ENCODE measurements around the gene USP35.

DNA sequence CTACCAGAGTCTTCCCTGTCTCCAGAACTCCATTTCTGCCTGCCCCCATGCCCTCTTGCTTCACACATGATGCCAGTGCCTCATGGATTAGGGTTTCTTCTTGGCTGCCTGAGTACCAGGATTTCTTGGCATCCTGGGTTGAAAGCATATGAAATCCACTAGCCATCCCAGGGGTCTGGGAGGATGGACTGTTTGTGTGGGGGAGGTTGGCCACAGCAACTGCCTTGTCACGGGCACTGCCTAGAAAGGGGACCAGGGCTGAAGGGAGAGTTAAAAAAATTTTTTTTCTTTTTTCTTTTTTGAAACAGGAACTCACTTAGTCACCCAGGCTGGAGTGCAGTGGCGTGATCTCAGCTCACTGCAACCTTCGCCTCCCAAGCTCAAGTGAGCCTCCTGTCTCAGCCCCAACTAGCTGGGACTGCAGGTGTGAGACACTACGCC, 4.2 kb downstream of the USP35 start:
- TF ChIP-seq, protein P1, sequence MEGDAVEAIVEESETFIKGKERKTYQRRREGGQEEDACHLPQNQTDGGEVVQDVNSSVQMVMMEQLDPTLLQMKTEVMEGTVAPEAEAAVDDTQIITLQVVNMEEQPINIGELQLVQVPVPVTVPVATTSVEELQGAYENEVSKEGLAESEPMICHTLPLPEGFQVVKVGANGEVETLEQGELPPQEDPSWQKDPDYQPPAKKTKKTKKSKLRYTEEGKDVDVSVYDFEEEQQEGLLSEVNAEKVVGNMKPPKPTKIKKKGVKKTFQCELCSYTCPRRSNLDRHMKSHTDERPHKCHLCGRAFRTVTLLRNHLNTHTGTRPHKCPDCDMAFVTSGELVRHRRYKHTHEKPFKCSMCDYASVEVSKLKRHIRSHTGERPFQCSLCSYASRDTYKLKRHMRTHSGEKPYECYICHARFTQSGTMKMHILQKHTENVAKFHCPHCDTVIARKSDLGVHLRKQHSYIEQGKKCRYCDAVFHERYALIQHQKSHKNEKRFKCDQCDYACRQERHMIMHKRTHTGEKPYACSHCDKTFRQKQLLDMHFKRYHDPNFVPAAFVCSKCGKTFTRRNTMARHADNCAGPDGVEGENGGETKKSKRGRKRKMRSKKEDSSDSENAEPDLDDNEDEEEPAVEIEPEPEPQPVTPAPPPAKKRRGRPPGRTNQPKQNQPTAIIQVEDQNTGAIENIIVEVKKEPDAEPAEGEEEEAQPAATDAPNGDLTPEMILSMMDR (IDR thresholded peaks at IDR 0.05; ENCODE audit: poor library complexity): no peak
- no peak for TF ChIP-seq EZH2 (IDR thresholded peaks at IDR 0.05; ENCODE audit: borderline replicate concordance)

Data from hepatocyte (in vitro differentiated cells).